GM18505 (cell line): ENCODE results near the gene DAP3.
"Not testable (repeated sequence)": the region's sequence is repeated elsewhere in the genome, so short reads cannot be mapped to it uniquely, and the experiment has no call there.

ENCODE experiments used
- ATAC-seq: cut with Tn5 transposase; IDR thresholded peaks from one replicate; pipeline ENCODE4 v1.9.1; 2021; ENCODE audit not compliant: unreplicated experiment
- POLR2A ChIP-seq: IDR thresholded peaks from 4 replicates; pipeline ENCODE4 v1.6.1; 2011; ENCODE audit warnings: borderline replicate concordance; ENCODE audit not compliant: insufficient read depth, insufficient read length; ENCODE audit errors: extremely low read depth

DAP3 gene

DNA sequence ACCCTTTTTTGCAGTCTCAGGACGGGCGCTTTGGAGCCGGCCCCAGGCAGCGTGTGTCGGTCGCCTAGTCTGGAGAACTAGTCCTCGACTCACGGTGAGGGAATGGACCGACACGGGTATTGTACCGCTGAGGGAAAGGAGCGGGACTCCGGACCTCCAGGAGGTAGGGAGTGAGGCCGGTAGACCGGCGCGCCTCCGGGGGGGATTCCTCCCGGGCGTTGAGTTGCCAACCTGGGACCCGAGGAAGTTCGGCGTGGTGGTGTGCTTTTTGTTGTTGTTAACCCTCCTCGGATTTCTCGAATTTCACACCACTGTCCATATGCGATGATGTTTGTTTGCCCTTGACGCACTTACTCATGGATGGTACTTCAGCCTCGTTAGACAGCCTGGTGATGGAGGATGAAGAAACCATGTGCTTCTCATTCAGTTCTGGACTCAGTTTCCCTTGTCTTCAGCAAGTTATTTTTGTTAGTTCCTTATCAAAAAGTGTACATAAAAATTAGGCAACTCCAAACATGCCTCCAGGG is at the start of gene DAP3:
DAP3 (plus strand) TSS at position 11 of the 527 bp plus-strand sequence. CDS start 20,689 bp downstream, outside the sequence.
- not testable (repeated sequence) for ATAC-seq
- TF ChIP-seq POLR2A = peak; percentile 64

DNA sequence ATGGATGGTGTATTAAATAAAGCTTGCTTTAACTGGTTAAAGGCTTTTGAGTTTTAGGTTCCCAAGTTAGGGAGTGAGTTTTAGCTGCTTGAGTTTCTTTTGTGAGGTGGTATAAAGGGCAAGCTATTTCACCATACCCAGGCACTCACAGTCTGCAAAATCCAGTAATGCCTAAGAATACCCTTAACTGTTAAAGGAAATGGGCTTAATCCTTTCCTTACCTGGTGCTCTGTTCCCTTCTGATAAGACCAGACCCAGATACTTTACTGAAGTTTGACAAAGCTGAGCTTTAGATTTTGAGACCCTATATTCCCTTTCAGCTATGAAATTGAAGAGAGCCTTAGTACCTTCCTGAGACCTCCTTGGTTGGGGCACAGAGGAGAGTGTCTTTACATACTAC is 48.5 kb upstream of the DAP3 start:
- TF ChIP-seq POLR2A = no peak
- no peak for ATAC-seq

DNA sequence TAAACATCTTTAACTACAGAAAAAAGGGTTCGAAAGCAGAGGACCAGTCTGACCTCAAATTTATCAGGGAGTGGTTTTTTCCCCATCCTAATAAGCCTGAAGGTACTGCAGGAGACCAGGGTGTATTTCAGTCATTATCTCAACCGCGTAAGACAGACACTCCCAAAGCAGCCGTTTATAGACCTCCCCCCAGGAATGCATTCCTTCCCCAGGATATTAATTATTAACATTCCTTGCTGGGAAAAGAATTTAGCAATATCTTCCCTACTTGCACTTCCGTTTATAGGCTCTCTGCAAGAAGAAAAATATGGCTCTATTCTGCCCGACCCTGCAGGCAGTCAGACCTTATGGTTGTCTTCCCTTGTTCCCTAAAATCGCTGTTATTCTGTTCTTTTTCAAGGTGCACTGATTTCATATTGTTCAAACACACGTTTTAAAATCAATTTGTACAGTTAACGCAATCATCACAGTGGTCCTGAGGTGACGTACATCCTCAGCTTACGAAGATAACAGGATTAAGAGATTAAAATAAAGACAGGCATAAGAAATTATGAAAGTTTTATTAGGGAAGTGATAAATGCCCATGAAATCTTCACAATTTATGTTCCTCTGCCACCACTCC is 46.2 kb upstream of the DAP3 start:
- ATAC-seq = not testable (repeated sequence)

DNA sequence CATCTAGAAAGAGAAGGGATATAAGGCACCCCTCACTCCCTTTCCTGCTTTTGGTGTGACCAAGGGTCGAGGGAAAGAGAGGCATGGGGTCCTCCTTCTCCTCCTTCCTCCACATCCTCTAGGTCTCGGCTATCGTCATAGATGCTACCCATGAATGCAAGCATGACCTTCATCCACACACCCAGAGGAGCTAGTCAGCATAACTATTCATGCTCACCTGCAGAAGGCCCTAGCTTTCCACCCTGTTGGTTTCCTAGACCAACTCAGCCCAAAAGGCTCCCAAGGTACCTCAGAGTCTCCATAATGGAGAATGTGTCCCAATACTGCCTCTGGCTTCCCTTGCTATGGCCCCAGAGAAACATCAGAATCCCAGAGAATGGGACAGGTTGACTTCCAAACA is 45.7 kb upstream of the DAP3 start:
- ATAC-seq = no peak

DNA sequence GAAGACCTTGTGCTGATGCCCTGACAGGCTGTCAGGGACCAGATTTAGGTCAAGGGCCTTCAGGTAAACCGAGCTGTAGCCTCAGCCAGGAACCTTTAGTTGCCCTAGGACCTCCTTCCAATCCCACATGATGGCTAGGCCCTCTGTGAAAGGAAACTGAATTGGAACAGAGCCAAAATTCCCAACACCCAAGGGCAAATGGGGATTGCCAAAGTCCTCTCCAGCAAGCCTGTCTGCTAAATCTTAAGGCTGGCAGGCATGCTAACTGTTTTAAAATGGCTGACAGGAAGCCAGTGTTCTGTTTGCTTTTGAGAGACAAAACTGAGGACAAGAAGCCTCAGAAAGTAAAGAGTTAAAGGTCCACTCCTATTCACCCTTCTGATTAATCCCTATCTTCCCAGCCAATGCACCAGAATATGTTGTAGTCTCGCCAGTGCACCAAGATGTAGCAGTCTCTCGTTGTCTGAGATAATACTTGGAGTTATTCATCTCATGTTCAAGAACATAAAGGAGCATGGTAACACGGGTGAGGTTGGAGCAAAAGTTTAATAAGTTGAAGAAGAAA is 43.8 kb upstream of the DAP3 start:
- no peak for ATAC-seq

More for the DNA sequence above, 45.7 kb upstream of the DAP3 start:
- TF ChIP-seq POLR2A = no peak

DNA sequence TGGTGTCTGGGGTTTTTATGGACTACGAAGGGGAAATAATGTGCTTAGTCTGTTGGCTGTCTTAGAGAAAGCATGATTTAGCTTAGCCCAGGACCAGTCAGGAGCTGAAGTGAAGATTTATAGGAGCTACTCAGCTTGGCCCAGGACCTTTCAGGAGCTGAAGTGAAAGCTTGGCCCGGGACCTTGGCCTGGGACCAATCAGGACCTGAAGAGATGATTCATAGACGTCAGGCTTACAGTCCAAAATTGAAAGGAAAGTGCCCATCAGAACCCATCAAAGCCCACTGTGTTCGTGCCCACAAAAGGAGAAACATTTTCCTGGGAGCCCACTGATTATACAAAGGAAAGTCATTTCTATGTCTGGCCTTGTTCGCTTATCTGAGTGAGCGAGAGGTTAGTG is 43.2 kb upstream of the DAP3 start:
- no peak for TF ChIP-seq POLR2A
- ATAC-seq = no peak

More for the DNA sequence above, 43.8 kb upstream of the DAP3 start:
- TF ChIP-seq POLR2A = no peak

DNA sequence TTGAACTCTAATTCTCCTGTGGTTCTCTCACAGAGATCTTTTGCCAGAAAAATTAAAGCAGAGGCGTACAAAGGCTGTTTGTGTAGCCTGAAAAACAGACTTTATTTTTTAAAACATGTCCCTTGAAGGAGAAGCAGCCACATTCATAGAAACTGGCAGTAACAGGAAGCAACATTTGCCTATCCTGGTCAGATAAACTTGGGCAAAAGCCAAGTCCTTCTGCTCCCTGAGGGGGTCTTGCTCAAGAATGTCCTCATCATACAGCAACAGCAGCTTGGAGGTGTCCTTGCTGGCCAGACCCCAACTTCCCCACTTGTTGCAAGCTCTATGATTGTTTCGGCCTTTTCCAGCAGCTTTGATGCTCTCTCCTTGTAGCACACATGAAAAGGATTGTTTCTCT is 42.6 kb upstream of the DAP3 start:
- no peak for TF ChIP-seq POLR2A
- ATAC-seq = no peak

DNA sequence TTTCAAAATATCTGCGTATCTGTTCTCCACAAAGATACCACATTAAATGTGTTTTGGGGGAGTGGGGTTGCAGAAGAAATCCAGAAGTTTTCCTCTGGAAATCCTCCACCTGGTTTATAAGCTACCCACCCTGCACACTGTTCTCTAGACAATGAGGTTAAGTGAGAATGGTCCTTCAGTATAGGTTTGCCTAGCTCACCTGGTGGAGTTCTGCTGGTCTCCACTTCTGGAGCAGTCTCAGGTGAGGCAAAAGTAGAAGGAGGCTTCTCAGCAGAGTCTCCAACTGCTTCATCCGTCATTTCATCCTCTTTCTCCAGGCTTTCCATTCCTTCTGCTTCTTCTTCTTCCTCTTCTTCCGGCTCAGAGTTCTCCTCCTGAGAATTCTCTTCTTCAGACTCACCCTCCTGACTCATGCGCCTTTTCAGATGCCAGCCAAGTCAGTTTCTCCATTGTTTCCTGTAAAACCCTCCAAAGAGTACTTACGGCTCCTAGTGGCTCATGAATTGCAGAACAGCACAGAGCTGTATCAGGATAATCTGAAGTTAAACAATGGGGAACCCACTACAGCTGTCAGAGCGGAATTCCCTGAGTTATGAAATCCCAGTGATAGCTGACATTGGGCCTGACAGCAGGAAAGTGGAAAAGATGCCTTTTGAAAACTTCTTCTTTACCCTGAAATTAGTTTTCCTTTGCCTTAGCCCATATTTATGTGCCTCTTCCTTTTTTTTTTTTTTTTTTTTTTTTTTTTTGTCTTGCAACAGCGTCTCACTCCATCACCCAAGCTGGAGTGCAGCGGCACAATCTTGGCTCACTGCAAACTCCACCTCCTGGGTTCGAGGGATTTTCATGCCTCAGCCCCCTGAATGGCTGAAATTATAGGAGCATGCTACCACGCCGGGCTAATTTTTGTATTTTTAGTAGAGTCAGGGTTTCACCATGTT is 40.4 kb upstream of the DAP3 start:
- no peak for ATAC-seq
- TF ChIP-seq POLR2A = no peak

DNA sequence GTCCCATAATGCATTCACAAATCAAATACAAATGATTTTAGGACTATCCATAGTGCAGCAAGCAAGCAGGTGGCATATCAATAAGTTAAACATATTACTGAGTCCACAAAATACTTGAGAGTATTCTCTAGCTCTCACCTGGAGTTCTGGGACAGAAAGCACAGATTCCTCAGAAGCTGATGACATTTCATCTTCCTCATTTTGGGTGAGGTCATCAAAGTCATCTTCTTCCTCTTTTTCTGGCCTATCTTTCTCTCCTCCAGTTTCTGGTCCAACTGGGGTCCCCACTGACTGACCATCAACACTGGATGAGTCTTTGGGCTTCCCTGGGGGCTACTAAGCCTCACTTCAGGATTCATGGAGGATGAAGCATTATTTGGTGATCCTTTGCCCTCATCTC is 39.2 kb upstream of the DAP3 start:
- TF ChIP-seq POLR2A = no peak
- no peak for ATAC-seq

DNA sequence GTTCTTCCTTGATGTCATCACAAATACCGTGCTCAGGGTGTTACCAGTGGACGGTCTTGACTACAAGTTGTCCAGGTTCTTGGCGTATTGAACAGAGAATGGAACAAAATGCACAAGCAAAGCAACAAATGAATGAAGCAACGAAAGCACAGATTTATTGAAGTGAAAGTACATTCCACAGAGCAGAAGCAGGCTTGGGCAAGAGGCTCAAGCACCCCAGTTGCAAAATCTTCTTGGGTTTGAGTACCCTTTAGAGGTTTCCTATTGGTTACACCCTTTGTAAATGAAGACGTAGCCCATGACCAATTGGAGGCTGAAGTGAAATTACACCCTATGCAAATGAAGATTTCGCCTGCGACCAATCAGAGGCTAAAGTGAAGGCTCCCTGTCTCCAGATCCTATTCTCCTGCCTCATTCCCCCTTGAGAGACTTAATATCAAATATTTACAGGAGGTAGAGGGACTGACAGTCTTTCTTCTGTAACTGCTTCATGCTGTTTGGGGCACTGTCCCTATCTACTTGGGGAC is 38.6 kb upstream of the DAP3 start:
- no peak for TF ChIP-seq POLR2A
- no peak for ATAC-seq

DNA sequence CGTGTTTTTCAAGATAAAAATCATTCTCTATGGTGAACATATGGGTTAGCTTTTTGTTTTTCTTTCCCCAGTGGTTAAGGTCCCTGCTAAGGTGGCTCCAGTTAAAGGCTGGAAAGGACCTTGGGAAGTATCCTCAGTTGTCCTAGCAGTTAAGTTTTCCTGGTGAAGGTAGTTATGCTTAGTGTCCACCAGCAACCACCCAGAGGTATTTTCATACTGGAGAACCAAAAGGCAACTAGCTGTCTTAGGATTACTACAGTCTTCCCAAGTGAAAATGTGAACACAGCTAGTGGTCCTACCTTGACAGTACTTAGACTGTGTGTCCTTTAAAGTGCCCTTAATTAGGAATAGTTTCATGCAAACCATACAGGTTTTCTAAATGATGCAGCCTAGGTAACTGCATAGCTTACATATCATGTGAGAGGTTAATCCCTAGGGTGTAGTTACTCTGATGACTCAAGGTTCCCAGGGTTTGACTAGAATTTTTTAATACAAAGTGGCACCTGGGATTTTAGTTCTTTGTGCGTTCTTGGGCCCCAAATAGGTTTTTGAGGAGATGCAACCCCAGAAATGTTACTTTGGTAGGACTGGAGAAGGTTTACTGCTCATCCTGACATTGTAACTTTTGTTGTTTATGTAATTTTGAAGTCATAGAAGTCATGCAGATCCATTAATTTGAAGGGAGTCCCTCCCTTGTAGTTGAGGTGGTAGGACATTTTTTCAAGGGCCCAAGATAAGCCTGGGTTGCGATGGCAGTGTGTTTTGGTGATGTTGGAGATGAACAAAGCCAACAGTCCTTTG is 36.8 kb upstream of the DAP3 start:
- no peak for TF ChIP-seq POLR2A
- ATAC-seq = no peak

DNA sequence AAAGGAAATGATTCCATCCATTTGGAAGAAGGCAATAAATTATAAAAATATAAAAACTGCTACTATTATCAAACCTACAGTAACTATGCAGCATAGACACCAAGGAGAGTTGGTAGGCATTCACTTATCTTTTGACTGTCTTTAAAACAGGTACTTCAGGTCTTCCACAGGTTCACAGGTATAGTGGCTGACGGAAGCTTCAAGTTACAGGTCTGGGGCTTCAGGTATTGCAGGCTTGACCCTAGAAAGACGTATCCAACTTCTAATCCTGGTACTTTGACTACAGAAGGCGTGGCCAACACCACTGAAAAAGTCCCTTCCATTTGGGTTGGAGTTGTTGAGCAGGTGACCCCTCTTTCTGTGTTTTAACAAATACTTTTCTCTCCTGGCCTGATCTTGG is 35.9 kb upstream of the DAP3 start:
- no peak for TF ChIP-seq POLR2A
- no peak for ATAC-seq

DNA sequence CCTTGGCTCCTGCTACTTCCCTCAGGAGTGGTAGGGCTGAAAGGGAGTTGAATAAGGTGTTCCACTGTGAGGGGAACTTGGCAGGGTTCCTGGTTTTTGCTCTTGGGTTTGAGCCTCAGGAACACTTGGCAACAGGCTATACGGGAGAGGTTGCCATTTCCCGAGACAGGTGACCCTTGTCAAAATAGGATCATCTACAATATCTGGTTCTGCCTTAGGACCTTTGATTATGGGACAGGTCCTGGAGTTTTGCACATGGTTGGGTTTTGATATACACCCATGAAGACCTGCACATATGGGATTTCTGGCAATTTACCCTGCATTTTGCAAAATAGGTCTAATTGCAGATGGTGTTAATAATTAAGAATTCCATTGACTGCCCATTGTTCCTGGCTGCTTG is 31.4 kb upstream of the DAP3 start:
- ATAC-seq = no peak
- TF ChIP-seq POLR2A = no peak

DNA sequence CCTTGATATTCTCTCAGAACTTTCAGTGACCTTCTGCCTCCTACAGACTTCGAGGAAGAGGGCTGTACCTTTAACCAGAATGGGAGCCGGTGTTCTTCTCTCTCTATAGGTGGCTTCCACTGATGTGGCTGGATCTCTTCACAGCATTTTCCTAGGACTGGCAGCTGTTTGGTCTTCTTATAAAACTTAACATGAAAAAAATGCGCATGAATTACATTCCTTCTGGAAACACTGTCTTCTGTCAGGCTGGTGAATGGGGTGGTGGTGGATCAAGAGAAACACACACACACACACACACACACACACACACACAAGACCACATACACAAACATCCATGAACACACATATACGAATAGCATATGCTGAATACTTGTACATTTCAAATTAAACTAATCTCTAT is 27.7 kb upstream of the DAP3 start:
- not testable (repeated sequence) for ATAC-seq
